ENCODE measurements around the gene RENBP. TPM values are rescaled to one million over a fixed set of nuclear protein-coding genes. Genes with fewer than 3 reads are reported as not detected.
A peak's percentile ranks its signal among the peaks of the same experiment; 100 is the strongest.

The RENBP gene
- polyA plus RNA-seq, 3 donors, result 2.7 to 125 (median 3.8) TPM

DNA sequence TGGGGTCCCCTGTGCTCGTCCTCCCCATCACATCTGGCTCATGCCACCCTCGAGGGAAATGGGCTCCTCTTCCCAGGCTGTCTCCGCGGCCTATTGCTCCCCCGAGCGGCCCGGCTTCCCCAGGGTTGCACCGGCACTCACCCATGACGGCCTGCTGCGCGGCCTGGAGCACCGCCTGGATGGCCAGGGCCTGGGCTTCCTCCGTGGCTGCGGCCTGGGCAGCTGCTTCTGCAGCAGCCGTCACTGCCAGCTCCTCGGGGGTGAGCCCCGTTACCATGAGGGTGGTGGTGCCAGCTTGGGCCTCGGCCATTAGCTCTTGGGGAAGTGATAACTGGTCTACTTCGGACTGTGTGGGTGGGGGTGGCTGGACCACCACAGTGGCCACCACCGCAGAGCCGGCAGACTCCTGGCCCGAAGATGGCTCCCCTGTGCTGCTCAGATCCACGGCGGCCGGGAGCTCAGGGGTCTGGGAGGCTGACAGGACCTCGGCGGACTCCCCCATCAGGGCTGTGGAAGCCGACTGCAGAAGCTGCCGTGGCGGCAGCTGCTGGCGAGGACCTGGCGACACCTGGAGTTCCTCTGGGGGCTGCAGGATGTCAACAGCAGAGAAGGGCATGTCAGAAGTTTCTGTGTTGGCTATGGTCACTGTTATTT lies 8.1 kb upstream of the RENBP start:
- intact Hi-C loops (cut with micrococcal nuclease), result loop anchor here (5.0 to 10.0 kb wide), 3 partner anchors 35 to 190 kb away; partner anchors contain the start of gene PLXNB3 (in 2 of the 2)
- no peaks in the 10 kb centered on the region for H3K27me3 ChIP-seq (ENCODE audit: control insufficient read depth in 2 of 2, insufficient read depth in 2 of 2, low read length in 2 of 2)
- H3K4me3 Mint-ChIP-seq, result no peak overlapping the region
- peaks cover 51 to 88% of the 10 kb centered on the region in 2 donors for H3K36me3 Mint-ChIP-seq
- H3K4me1 ChIP-seq (ENCODE audit: control insufficient read depth in 1 of 2, insufficient read depth in 2 of 2, low read length in 2 of 2), result peaks cover 0 to 10% of the 10 kb centered on the region in 2 donors
- H3K4me3 ChIP-seq (replicated peaks in 1 of 3; ENCODE audit: low read depth in 2 of 3, low read length in 3 of 3), result no peak overlapping the region
- no peak overlapping the region for H3K4me2 ChIP-seq (replicated peaks; ENCODE audit: extremely low read depth, low read length, poor library complexity, severe bottlenecking)
- H4K20me1 ChIP-seq (ENCODE audit: insufficient read depth, low read length), result peaks cover 96% of the 10 kb centered on the region
- DNase-seq, result no peak
- peaks cover 0 to 6% (median 0%) of the 10 kb centered on the region in 3 donors for H3K27me3 Mint-ChIP-seq (ENCODE audit: low read depth in 3 of 3)
- 97% methylated on average over 21 of the region's 32 CpGs for WGBS (ENCODE audit: insufficient coverage)
- no peak overlapping the region for H3K27ac ChIP-seq (ENCODE audit: low read depth in 1 of 2, low read length in 2 of 2)
- H3K9me3 Mint-ChIP-seq, result peaks cover 0 to 5% (median 0%) of the 10 kb centered on the region in 7 donors
- peaks cover 6% of the 10 kb centered on the region for H3K79me2 ChIP-seq (ENCODE audit: insufficient read depth, low read length)
- no peak overlapping the region for H3K9ac ChIP-seq (ENCODE audit: insufficient read depth, low read length, poor library complexity, severe bottlenecking)
- H3K4me1 Mint-ChIP-seq, result peaks cover 4% of the 10 kb centered on the region
- peak overlapping the region in 1 of 7 donors; percentile 65 for H3K27ac Mint-ChIP-seq
- peaks cover 75 to 90% of the 10 kb centered on the region in 2 donors for H3K36me3 ChIP-seq (replicated peaks in 1 of 2; ENCODE audit: control insufficient read depth in 1 of 2, insufficient read depth in 2 of 2, low read length in 2 of 2)
- no peaks in the 10 kb centered on the region for H3K9me3 ChIP-seq (replicated peaks in 1 of 2; ENCODE audit: control insufficient read depth in 1 of 2, insufficient read depth in 1 of 2, low read length in 2 of 2)
- H2AFZ ChIP-seq (ENCODE audit: insufficient read depth, low read depth, low read length, poor library complexity, severe bottlenecking), result no peak overlapping the region
- TF ChIP-seq, protein P1, sequence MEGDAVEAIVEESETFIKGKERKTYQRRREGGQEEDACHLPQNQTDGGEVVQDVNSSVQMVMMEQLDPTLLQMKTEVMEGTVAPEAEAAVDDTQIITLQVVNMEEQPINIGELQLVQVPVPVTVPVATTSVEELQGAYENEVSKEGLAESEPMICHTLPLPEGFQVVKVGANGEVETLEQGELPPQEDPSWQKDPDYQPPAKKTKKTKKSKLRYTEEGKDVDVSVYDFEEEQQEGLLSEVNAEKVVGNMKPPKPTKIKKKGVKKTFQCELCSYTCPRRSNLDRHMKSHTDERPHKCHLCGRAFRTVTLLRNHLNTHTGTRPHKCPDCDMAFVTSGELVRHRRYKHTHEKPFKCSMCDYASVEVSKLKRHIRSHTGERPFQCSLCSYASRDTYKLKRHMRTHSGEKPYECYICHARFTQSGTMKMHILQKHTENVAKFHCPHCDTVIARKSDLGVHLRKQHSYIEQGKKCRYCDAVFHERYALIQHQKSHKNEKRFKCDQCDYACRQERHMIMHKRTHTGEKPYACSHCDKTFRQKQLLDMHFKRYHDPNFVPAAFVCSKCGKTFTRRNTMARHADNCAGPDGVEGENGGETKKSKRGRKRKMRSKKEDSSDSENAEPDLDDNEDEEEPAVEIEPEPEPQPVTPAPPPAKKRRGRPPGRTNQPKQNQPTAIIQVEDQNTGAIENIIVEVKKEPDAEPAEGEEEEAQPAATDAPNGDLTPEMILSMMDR (IDR thresholded peaks at IDR 0.05), result no peak

DNA sequence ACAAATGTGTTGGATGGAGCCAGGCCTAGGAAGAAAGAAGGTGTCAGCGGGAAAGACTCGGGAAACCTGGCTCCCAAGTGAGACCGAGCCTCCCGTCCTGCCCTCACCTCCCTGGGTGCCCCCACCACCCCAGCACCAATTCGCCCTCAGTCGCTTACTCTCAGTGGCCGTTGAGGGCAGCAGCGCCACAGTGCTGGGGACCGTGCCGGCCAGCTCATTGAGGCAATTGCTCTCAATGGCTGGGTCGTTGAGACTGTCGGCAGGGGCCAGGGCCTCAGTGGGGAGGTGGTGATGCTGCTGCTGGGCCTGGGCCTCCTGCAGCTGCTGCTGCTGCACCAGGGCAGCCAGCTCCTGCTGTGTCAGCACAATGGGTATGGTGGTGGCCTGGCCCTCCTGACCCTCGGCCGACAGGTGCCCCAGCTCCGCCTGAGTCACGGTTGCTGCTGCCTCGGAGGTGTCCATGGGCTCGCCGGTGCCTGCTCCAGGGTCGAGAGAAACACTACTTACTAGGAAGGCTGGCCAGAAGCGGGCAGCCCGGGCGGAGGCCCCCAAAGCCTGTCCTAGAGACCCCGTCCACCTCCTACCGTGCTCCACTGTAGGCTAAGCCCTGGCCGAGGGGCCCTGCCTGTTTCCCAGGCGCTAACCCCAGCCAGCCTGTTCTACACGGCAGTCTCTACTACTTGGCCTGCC lies 7.4 kb upstream of the RENBP start:
- no peak for DNase-seq
- peaks cover 6% of the 10 kb centered on the region for H3K4me1 Mint-ChIP-seq
- 97% methylated on average over 10 of the region's 28 CpGs for WGBS (ENCODE audit: insufficient coverage)
- H3K4me3 Mint-ChIP-seq, result no peak overlapping the region
- H3K9me3 ChIP-seq (replicated peaks in 1 of 2; ENCODE audit: control insufficient read depth in 1 of 2, insufficient read depth in 1 of 2, low read length in 2 of 2), result no peaks in the 10 kb centered on the region
- intact Hi-C loops (cut with micrococcal nuclease), result loop anchor here (5.0 to 10.0 kb wide), 3 partner anchors 35 to 190 kb away; partner anchors contain the start of gene PLXNB3 (in 2 of the 2)
- no peak overlapping the region for H3K27ac ChIP-seq (ENCODE audit: low read depth in 1 of 2, low read length in 2 of 2)
- H3K27ac Mint-ChIP-seq, result no peak overlapping the region
- peaks cover 0 to 5% (median 0%) of the 10 kb centered on the region in 7 donors for H3K9me3 Mint-ChIP-seq
- H3K4me3 ChIP-seq (replicated peaks in 1 of 3; ENCODE audit: low read depth in 2 of 3, low read length in 3 of 3), result no peak overlapping the region
- H3K9ac ChIP-seq (ENCODE audit: insufficient read depth, low read length, poor library complexity, severe bottlenecking), result no peak overlapping the region
- peaks cover 0 to 6% (median 0%) of the 10 kb centered on the region in 3 donors for H3K27me3 Mint-ChIP-seq (ENCODE audit: low read depth in 3 of 3)
- H2AFZ ChIP-seq (ENCODE audit: insufficient read depth, low read depth, low read length, poor library complexity, severe bottlenecking), result no peak overlapping the region
- no peak overlapping the region for H3K4me2 ChIP-seq (replicated peaks; ENCODE audit: extremely low read depth, low read length, poor library complexity, severe bottlenecking)
- peaks cover 6% of the 10 kb centered on the region for H3K79me2 ChIP-seq (ENCODE audit: insufficient read depth, low read length)
- H3K36me3 Mint-ChIP-seq, result peaks cover 47 to 83% of the 10 kb centered on the region in 2 donors
- no peaks in the 10 kb centered on the region for H3K27me3 ChIP-seq (ENCODE audit: control insufficient read depth in 2 of 2, insufficient read depth in 2 of 2, low read length in 2 of 2)
- TF ChIP-seq, protein P1 (IDR thresholded peaks at IDR 0.05), result no peak
- H4K20me1 ChIP-seq (ENCODE audit: insufficient read depth, low read length), result peaks cover 96% of the 10 kb centered on the region
- peaks cover 68 to 83% of the 10 kb centered on the region in 2 donors for H3K36me3 ChIP-seq (replicated peaks in 1 of 2; ENCODE audit: control insufficient read depth in 1 of 2, insufficient read depth in 2 of 2, low read length in 2 of 2)
- H3K4me1 ChIP-seq (ENCODE audit: control insufficient read depth in 1 of 2, insufficient read depth in 2 of 2, low read length in 2 of 2), result peaks cover 5 to 16% of the 10 kb centered on the region in 2 donors

Measured in CD14-positive monocyte (primary cell).